DND-41 (cell line): ENCODE data around the gene VSX2.

Experiments used
- EZH2 ChIP-seq: IDR thresholded peaks from 3 replicates; pipeline ENCODE4 v1.6.1; 2012; ENCODE audit warnings: borderline replicate concordance, low read depth, mild to moderate bottlenecking, moderate library complexity, low read length, inconsistent platforms; ENCODE audit not compliant: severe bottlenecking
- TF ChIP-seq, protein P1 (sequence below): IDR thresholded peaks from 2 replicates; pipeline ENCODE4 v1.5.1; 2012; ENCODE audit warnings: borderline replicate concordance, low read length, moderate library complexity, mild to moderate bottlenecking; ENCODE audit not compliant: poor library complexity, severe bottlenecking; ENCODE audit errors: extremely low read depth

DNA sequence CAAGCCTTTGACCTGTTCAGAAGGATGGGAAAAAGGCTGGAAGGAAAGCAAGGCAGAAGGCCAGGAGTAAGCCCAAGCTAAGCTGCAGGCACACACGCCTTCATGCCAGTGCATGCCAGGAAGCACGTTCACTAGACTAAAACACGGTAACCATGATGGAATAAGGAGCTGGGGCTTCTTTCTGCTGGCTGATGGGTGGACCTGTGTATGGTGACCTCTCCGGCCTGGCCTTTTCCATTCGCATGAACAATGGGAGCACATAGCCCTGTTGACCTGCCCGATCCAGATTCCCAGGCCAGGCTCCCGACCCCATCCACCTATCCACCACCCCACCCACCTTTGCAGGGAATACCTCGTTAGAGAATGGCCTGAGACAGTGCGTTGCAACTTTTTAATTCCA lies 22.8 kb downstream of the VSX2 start:
- TF ChIP-seq, protein P1, sequence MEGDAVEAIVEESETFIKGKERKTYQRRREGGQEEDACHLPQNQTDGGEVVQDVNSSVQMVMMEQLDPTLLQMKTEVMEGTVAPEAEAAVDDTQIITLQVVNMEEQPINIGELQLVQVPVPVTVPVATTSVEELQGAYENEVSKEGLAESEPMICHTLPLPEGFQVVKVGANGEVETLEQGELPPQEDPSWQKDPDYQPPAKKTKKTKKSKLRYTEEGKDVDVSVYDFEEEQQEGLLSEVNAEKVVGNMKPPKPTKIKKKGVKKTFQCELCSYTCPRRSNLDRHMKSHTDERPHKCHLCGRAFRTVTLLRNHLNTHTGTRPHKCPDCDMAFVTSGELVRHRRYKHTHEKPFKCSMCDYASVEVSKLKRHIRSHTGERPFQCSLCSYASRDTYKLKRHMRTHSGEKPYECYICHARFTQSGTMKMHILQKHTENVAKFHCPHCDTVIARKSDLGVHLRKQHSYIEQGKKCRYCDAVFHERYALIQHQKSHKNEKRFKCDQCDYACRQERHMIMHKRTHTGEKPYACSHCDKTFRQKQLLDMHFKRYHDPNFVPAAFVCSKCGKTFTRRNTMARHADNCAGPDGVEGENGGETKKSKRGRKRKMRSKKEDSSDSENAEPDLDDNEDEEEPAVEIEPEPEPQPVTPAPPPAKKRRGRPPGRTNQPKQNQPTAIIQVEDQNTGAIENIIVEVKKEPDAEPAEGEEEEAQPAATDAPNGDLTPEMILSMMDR: no peak
- TF ChIP-seq EZH2: no peak
